GM23248 (cell line): Measurements from ENCODE around the gene JARID2. TPM values are rescaled to one million over a fixed set of nuclear protein-coding genes. Genes with fewer than 3 reads are reported as not detected.
A peak's percentile ranks its signal among the peaks of the same experiment; 100 is the strongest.

ENCODE experiments used
- DNase-seq: peaks from one replicate; pipeline ENCODE4 v3.0.0-alpha.2; 2015
- H2AFZ ChIP-seq: fragments of 200-600 bp; sonication (generic); 2 replicates; pipeline ENCODE4 v1.6.1; 2016; ENCODE audit warnings: antibody characterized with exemption
- H3F3A ChIP-seq: fragments of 200-600 bp; sonication (generic); 2 replicates; pipeline ENCODE4 v1.6.1; 2016; ENCODE audit warnings: mild to moderate bottlenecking, antibody characterized with exemption, mixed run types; ENCODE audit not compliant: insufficient read depth
- H3K27ac ChIP-seq: fragments of 200-600 bp; sonication (generic); 2 replicates; pipeline ENCODE4 v1.5.1; 2016; ENCODE audit warnings: mild to moderate bottlenecking
- H3K27me3 ChIP-seq: fragments of 200-600 bp; sonication (generic); replicated peaks from 2 replicates; pipeline ENCODE4 v1.6.1; 2016; ENCODE audit warnings: mild to moderate bottlenecking; ENCODE audit not compliant: insufficient read depth
- H3K36me3 ChIP-seq: fragments of 200-600 bp; sonication (generic); 2 replicates; pipeline ENCODE4 v1.6.1; 2016; ENCODE audit warnings: low read depth, mild to moderate bottlenecking
- H3K4me1 ChIP-seq: fragments of 200-600 bp; sonication (generic); 2 replicates; pipeline ENCODE4 v1.6.1; 2016; ENCODE audit warnings: mild to moderate bottlenecking; ENCODE audit not compliant: insufficient read depth
- H3K4me2 ChIP-seq: fragments of 200-600 bp; sonication (generic); one replicate; pipeline ENCODE4 v1.6.1; 2016; ENCODE audit warnings: mild to moderate bottlenecking; ENCODE audit not compliant: unreplicated experiment
- H3K4me3 ChIP-seq: fragments of 200-600 bp; sonication (generic); 2 replicates; pipeline ENCODE4 v1.5.1; 2016; ENCODE audit warnings: mild to moderate bottlenecking
- H3K79me2 ChIP-seq: fragments of 200-600 bp; sonication (generic); 2 replicates; pipeline ENCODE4 v1.6.1; 2016; ENCODE audit warnings: mild to moderate bottlenecking; ENCODE audit not compliant: insufficient read depth
- H3K9ac ChIP-seq: fragments of 200-600 bp; sonication (generic); 2 replicates; pipeline ENCODE4 v1.6.1; 2016; ENCODE audit warnings: mild to moderate bottlenecking
- H3K9me2 ChIP-seq: fragments of 200-600 bp; sonication (generic); 2 replicates; pipeline ENCODE4 v1.6.1; 2016; ENCODE audit warnings: mixed run types, mild to moderate bottlenecking, moderate library complexity; ENCODE audit not compliant: insufficient read depth
- H3K9me3 ChIP-seq: fragments of 200-600 bp; sonication (generic); one replicate; pipeline ENCODE4 v1.6.1; 2017; ENCODE audit warnings: low read depth
- H4K20me1 ChIP-seq: fragments of 200-600 bp; sonication (generic); 2 replicates; pipeline ENCODE4 v1.6.0; 2016; ENCODE audit not compliant: insufficient read depth
- EZH2 ChIP-seq: fragments of 200-600 bp; sonication (generic); IDR thresholded peaks from 2 replicates; pipeline ENCODE4 v1.6.1; 2018; ENCODE audit warnings: antibody characterized with exemption, mild to moderate bottlenecking; ENCODE audit not compliant: insufficient read depth, poor library complexity, severe bottlenecking
- EZH2phosphoT487 ChIP-seq: fragments of 200-600 bp; sonication (generic); IDR thresholded peaks from 2 replicates; pipeline ENCODE4 v1.6.1; 2018; ENCODE audit warnings: antibody characterized with exemption, moderate library complexity, mild to moderate bottlenecking, low read depth; ENCODE audit not compliant: insufficient read depth
- WGBS, 2 experiments: methylation state at CpG; one replicate each; pipeline ENCODE4 v1.1.6; 2015 to 2017; ENCODE audit warnings: low lambda C conversion rate in 2 of 2, low coverage in 1 of 2; ENCODE audit errors: missing lambda C conversion rate in 2 of 2; 5-methylcytosine and 5-hydroxymethylcytosine counted together
- in situ Hi-C: fragments of 300-500 bp; cut with MboI; formaldehyde crosslinking; loops from 2 replicates; pipeline ENCODE4 v1.15.0; 2020
- polyA plus RNA-seq: library from polyadenylated mRNA; unstranded; fragments of >200 nt; fragmentation: Nextera tagmentation; extraction: Ambion mirVana; gene quantifications from 2 replicates; pipeline ENCODE4 v1.2.1, GENCODE V29; 2016
- total RNA-seq: library from RNA; depleted of rRNA; stranded (reverse); fragments of >200 nt; shearing (Covaris generic); gene quantifications from 2 replicates; pipeline ENCODE4 v1.2.3, GENCODE V29; 2014

JARID2 gene
- total and polyA plus RNA-seq, 2 experiments from 2014 or later = 3.9 to 9.3 TPM

GRCh38 chr6:15453186-15453585 is 207.3 kb downstream of the JARID2 start:
- WGBS, 2 experiments = 67 to 70% methylated on average over 4 of the region's 4 CpGs
- no peak overlapping the region for H3K9ac ChIP-seq
- no peak overlapping the region for H3K27ac ChIP-seq
- no peak overlapping the region for H3K4me3 ChIP-seq
- peaks cover 30% of the 10 kb centered on the region for H3K4me1 ChIP-seq
- no peaks in the 10 kb centered on the region for H3K9me2 ChIP-seq
- H4K20me1 ChIP-seq = 0 out of 2 replicates have a peak, but pooled peaks cover 7% of the 10 kb centered on the region
- in situ Hi-C loops = no loop called here
- H3K36me3 ChIP-seq = no peaks in the 10 kb centered on the region
- peaks cover 100% of the 10 kb centered on the region for H3K79me2 ChIP-seq
- DNase-seq = no peak
- H2AFZ ChIP-seq = no peak overlapping the region
- no peaks in the 10 kb centered on the region; the same call in 1 of the 2 replicates for H3F3A ChIP-seq
- no peaks in the 10 kb centered on the region for H3K9me3 ChIP-seq
- no peak overlapping the region for H3K4me2 ChIP-seq
- TF ChIP-seq EZH2phosphoT487 = no peak
- TF ChIP-seq EZH2 = no peak
- no peaks in the 10 kb centered on the region for H3K27me3 ChIP-seq

- no peak overlapping the region for H2AFZ ChIP-seq
- no peak overlapping the region for H3K9ac ChIP-seq
- no peaks in the 10 kb centered on the region for H3K9me3 ChIP-seq
- WGBS, 2 experiments = 62 to 67% methylated on average over 5 of the region's 5 CpGs
- no peak for TF ChIP-seq EZH2
- H3K27me3 ChIP-seq = no peaks in the 10 kb centered on the region
- peaks cover 100% of the 10 kb centered on the region for H3K79me2 ChIP-seq
- no peak overlapping the region for H3K4me2 ChIP-seq
- H3K27ac ChIP-seq = no peak overlapping the region
- H3F3A ChIP-seq = no peaks in the 10 kb centered on the region; the same call in 1 of the 2 replicates
- H3K36me3 ChIP-seq = no peaks in the 10 kb centered on the region
- H3K4me3 ChIP-seq = no peak overlapping the region
- H3K4me1 ChIP-seq = peaks cover 33% of the 10 kb centered on the region
- H4K20me1 ChIP-seq = 0 out of 2 replicates have a peak, but pooled peaks cover 7% of the 10 kb centered on the region
- no peaks in the 10 kb centered on the region for H3K9me2 ChIP-seq
- in situ Hi-C loops = no loop called here
- no peak for DNase-seq
Observed at GRCh38 chr6:15453622-15454021, 207.8 kb downstream of the JARID2 start.

GRCh38 chr6:15456422-15456821 is 210.6 kb downstream of the JARID2 start:
- no peaks in the 10 kb centered on the region for H3K9me2 ChIP-seq
- peaks cover 17% of the 10 kb centered on the region; the same call in 1 of the 2 replicates for H3K4me1 ChIP-seq
- WGBS, 2 experiments = 70 to 80% methylated on average over 2 of the region's 2 CpGs
- DNase-seq = no peak
- no peak for TF ChIP-seq EZH2
- no peak for TF ChIP-seq EZH2phosphoT487
- no peak overlapping the region for H3K4me3 ChIP-seq
- no peaks in the 10 kb centered on the region for H3K27me3 ChIP-seq
- no peaks in the 10 kb centered on the region for H3K36me3 ChIP-seq
- no peak overlapping the region for H2AFZ ChIP-seq
- H3F3A ChIP-seq = no peaks in the 10 kb centered on the region; the same call in 1 of the 2 replicates
- no peaks in the 10 kb centered on the region for H3K9me3 ChIP-seq
- no peak overlapping the region for H3K27ac ChIP-seq
- 0 out of 2 replicates have a peak, but pooled peaks cover 7% of the 10 kb centered on the region for H4K20me1 ChIP-seq
- H3K79me2 ChIP-seq = peaks cover 100% of the 10 kb centered on the region
- H3K9ac ChIP-seq = no peak overlapping the region
- in situ Hi-C loops = no loop called here
- H3K4me2 ChIP-seq = no peak overlapping the region

GRCh38 chr6:15457121-15457650 is 211.3 kb downstream of the JARID2 start:
- no peaks in the 10 kb centered on the region for H3K9me2 ChIP-seq
- H3K36me3 ChIP-seq = no peaks in the 10 kb centered on the region
- peaks cover 19% of the 10 kb centered on the region for H3K4me1 ChIP-seq
- WGBS, 2 experiments = 87 to 89% methylated on average over 4 of the region's 4 CpGs
- H2AFZ ChIP-seq = no peak overlapping the region
- 0 out of 2 replicates have a peak, but pooled peaks cover 7% of the 10 kb centered on the region for H4K20me1 ChIP-seq
- H3K4me3 ChIP-seq = no peak overlapping the region
- in situ Hi-C loops = no loop called here
- DNase-seq = no peak
- H3K27ac ChIP-seq = no peak overlapping the region
- H3K4me2 ChIP-seq = no peak overlapping the region
- H3K9me3 ChIP-seq = no peaks in the 10 kb centered on the region
- no peaks in the 10 kb centered on the region for H3K27me3 ChIP-seq
- TF ChIP-seq EZH2phosphoT487 = no peak
- no peak for TF ChIP-seq EZH2
- H3K9ac ChIP-seq = no peak overlapping the region
- H3F3A ChIP-seq = no peaks in the 10 kb centered on the region; the same call in 1 of the 2 replicates
- peaks cover 100% of the 10 kb centered on the region for H3K79me2 ChIP-seq

GRCh38 chr6:15458021-15458459 is 212.2 kb downstream of the JARID2 start:
- no peaks in the 10 kb centered on the region for H3K27me3 ChIP-seq
- H3K9ac ChIP-seq = no peak overlapping the region
- no peaks in the 10 kb centered on the region for H3K36me3 ChIP-seq
- peaks cover 96% of the 10 kb centered on the region for H3K79me2 ChIP-seq
- 30 to 34% methylated on average over 14 of the region's 14 CpGs for WGBS, 2 experiments
- no peaks in the 10 kb centered on the region for H3K9me3 ChIP-seq
- TF ChIP-seq EZH2phosphoT487 = no peak
- TF ChIP-seq EZH2 = no peak
- H3K4me2 ChIP-seq = peak overlapping the region; percentile 30
- DNase-seq = peak; percentile 37
- H3K9me2 ChIP-seq = no peaks in the 10 kb centered on the region
- H3K27ac ChIP-seq = no peak overlapping the region
- no peak overlapping the region for H2AFZ ChIP-seq
- in situ Hi-C loops = no loop called here
- H4K20me1 ChIP-seq = peaks cover 7% of the 10 kb centered on the region; the same call in 1 of the 2 replicates
- peak overlapping the region; percentile 14; the same call in 1 of the 2 replicates for H3K4me3 ChIP-seq
- H3F3A ChIP-seq = peaks cover 7% of the 10 kb centered on the region
- peaks cover 28% of the 10 kb centered on the region for H3K4me1 ChIP-seq
